ENCODE results near the gene FTCD.
"Not testable (repeated sequence)": the region's sequence is repeated elsewhere in the genome, so short reads cannot be mapped to it uniquely, and the experiment has no call there.

Gene FTCD

DNA sequence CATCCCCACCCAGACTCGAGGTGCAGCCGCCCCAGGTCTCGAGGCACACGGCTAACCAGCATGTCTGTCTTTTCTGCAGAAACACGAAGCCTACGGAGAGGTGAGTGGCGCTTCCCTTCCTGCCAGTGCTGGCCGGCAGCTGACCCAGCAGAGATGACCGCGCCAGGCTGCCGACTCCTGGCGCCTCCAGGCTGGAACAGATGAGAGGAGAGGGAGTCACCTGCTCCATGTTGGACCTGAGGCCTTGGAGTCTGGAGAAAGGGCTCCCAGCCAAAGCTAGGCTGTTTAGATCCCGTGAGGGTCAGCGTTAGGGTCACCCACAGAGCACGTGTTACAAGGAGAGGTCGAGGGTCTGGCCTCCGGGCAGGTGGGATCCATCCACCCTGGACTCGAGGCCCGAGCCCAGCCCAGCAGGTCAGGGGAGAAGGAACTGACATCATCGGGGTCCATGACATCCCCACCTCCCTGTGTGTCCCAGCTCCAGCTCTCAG is 42.6 kb downstream of the FTCD start:
- no peak overlapping the region for H3K27ac Mint-ChIP-seq
- peaks cover 4% of the 10 kb centered on the region for H3K36me3 Mint-ChIP-seq (ENCODE audit: low read depth)
- H3K4me1 Mint-ChIP-seq (ENCODE audit: low read depth): no peaks in the 10 kb centered on the region
- peaks cover 5% of the 10 kb centered on the region for H3K9me3 Mint-ChIP-seq
- H3K27me3 Mint-ChIP-seq: no peaks in the 10 kb centered on the region
- no peak overlapping the region for H3K4me3 Mint-ChIP-seq

- Mint-ChIP-seq H3K27me3 (no peaks in the 10 kb centered on the region), H3K9me3 (peaks cover 8% of the 10 kb centered on the region), H3K4me1 (ENCODE audit: low read depth) (no peaks in the 10 kb centered on the region), H3K27ac (no peak overlapping the region), H3K36me3 (ENCODE audit: low read depth) (peaks cover 8% of the 10 kb centered on the region), H3K4me3 (no peak overlapping the region)
Observed at GRCh38 chr21:46111857-46112724, 43.3 kb downstream of the FTCD start.

GRCh38 chr21:46111193-46111571 is 44.2 kb downstream of the FTCD start:
- Mint-ChIP-seq H3K36me3 (ENCODE audit: low read depth) (peaks cover 10% of the 10 kb centered on the region), H3K4me3 (no peak overlapping the region), H3K4me1 (ENCODE audit: low read depth) (no peaks in the 10 kb centered on the region), H3K9me3 (peaks cover 10% of the 10 kb centered on the region), H3K27me3 (peaks cover under 1% of the 10 kb centered on the region), H3K27ac (no peak overlapping the region)

GRCh38 chr21:46110499-46111192 is 44.7 kb downstream of the FTCD start:
- H3K27ac Mint-ChIP-seq: no peak overlapping the region
- H3K27me3 Mint-ChIP-seq: peaks cover 5% of the 10 kb centered on the region
- no peaks in the 10 kb centered on the region for H3K4me1 Mint-ChIP-seq (ENCODE audit: low read depth)
- no peak overlapping the region for H3K4me3 Mint-ChIP-seq
- H3K9me3 Mint-ChIP-seq: peaks cover 13% of the 10 kb centered on the region
- peaks cover 15% of the 10 kb centered on the region for H3K36me3 Mint-ChIP-seq (ENCODE audit: low read depth)

DNA sequence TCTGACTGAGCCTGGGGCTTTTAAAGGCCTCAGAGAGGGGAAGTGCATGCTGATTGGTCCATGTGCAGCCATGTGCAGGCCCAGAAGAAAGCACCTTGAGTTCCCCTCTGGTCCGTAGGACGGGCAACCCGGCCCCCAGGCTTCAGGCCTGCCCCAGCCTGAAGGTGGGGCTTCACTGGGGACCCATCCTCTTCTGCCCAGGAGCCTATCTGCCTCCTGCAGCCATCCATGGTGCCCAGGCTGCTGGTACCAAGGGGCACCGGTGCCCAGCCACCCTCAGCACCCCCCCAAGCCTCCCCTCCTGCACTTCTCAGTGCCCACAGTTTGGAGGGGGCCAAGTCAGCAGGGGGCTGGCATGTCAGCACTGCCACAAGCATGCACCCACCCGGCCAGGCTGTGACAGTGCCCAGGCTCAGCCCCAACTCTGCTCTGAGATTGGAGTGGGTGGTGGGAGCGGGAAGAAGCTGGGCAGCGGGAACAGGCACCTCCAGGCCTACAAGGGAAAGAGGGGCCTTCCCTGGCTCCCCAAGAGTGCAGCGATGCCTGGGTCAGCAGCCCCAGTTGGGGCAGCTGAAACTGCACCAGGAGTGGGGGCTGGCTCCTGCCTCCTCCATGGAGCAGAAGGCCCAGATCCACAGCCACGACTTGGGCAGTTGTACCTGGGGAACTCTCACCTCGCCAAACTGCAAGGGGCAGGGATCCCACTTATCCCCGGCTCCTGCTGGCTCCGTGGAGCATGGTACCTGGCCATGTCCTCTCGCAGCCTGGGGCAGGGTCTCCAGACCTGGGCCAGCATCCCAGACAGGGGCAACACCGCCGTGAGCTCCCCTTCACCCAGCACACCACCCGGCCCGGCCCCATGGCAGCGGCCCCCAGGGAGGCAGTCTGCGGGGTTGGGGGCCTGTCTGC is 45.8 kb downstream of the FTCD start:
- Mint-ChIP-seq H3K27me3 (peaks cover 5% of the 10 kb centered on the region), H3K4me1 (ENCODE audit: low read depth) (no peaks in the 10 kb centered on the region), H3K36me3 (ENCODE audit: low read depth) (peaks cover 15% of the 10 kb centered on the region), H3K9me3 (peaks cover 13% of the 10 kb centered on the region), H3K27ac (no peak overlapping the region), H3K4me3 (no peak overlapping the region)

DNA sequence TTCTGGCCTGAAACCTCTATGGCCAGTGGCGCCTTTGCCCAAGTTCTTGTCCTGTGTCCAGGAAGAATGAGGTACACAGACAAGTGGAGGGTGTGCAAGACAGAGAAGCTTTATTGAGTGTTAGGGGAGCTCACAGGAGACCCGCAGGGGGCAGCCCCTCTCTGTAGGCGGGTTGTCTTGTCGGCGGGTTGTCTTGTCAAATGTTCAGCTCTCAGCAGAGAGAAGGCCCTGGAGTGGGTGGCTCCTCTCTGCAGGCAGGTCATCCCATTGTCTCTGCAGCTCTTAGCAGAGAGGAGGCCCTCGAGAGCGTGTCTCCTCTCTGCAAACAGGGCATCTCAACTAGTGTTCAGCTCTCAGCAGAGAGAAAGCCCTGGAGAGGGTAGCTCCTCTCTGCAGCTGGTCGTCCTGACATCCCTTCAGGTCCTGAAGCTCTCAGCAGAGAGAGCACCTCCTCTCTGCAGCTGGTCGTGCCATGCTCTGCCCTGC is 46.5 kb downstream of the FTCD start:
- H3K4me1 Mint-ChIP-seq (ENCODE audit: low read depth): peaks cover 6% of the 10 kb centered on the region
- peaks cover 10% of the 10 kb centered on the region for H3K27me3 Mint-ChIP-seq
- H3K36me3 Mint-ChIP-seq (ENCODE audit: low read depth): peaks cover 15% of the 10 kb centered on the region
- no peak overlapping the region for H3K4me3 Mint-ChIP-seq
- H3K27ac Mint-ChIP-seq: no peak overlapping the region
- H3K9me3 Mint-ChIP-seq: peaks cover 20% of the 10 kb centered on the region

GRCh38 chr21:46107376-46107775 is 48.0 kb downstream of the FTCD start:
- H3K4me1 Mint-ChIP-seq (ENCODE audit: low read depth); H3K4me3 Mint-ChIP-seq; H3K27ac Mint-ChIP-seq: not testable (repeated sequence)
- H3K27me3 Mint-ChIP-seq: peaks cover 15% of the 10 kb centered on the region
- peaks cover 32% of the 10 kb centered on the region for H3K9me3 Mint-ChIP-seq
- H3K36me3 Mint-ChIP-seq (ENCODE audit: low read depth): peaks cover 17% of the 10 kb centered on the region

GRCh38 chr21:46104104-46104503 is 51.3 kb downstream of the FTCD start:
- Mint-ChIP-seq H3K36me3 (ENCODE audit: low read depth) (peaks cover 26% of the 10 kb centered on the region), H3K9me3 (peaks cover 36% of the 10 kb centered on the region), H3K4me1 (ENCODE audit: low read depth) (peaks cover 21% of the 10 kb centered on the region), H3K4me3 (no peak overlapping the region), H3K27me3 (peaks cover 37% of the 10 kb centered on the region), H3K27ac (no peak overlapping the region)

DNA sequence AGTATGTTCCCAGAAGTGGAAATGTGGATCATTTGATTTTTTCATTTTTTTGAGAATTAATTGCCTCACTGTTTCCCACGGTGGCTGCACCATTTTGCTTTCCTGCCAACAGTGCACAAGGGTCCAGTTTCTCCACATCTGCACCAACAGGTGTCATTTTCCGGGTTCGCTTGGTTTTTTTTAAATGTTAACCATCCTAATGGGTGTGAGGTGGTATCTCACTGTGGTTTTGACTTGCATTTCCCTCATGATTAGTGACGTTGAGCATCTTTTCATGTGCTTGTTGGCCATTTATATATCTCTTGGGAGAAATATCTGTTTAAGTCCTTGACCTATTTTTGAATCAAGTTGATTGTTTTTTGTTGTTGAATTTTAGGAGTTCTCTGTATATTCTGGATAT is 54.5 kb downstream of the FTCD start:
- no peak overlapping the region for H3K4me3 Mint-ChIP-seq
- H3K27ac Mint-ChIP-seq: no peak overlapping the region
- peaks cover 27% of the 10 kb centered on the region for H3K4me1 Mint-ChIP-seq (ENCODE audit: low read depth)
- H3K9me3 Mint-ChIP-seq: peaks cover 25% of the 10 kb centered on the region
- peaks cover 38% of the 10 kb centered on the region for H3K27me3 Mint-ChIP-seq
- H3K36me3 Mint-ChIP-seq (ENCODE audit: low read depth): peaks cover 17% of the 10 kb centered on the region

DNA sequence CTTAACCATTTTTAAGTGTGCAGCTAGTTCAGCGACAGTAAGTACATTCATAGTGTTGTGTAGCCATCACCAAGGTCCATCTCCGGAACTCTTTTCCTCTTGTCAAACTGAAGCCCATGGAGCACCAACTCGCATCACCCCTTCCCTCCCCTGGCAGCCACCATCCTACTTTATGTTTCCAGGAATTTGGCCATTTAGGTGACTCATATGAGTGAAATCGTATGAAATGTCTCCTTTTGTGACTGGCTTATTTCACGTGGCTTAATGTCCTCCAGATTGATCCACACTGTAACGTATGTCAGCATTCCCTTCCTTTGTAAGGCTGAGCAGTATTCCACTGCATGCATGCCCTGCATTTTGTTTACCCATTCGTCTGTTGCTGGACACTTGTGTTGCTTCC is 55.0 kb downstream of the FTCD start:
- Mint-ChIP-seq H3K9me3 (peaks cover 23% of the 10 kb centered on the region), H3K36me3 (ENCODE audit: low read depth) (peaks cover 15% of the 10 kb centered on the region), H3K27me3 (peaks cover 36% of the 10 kb centered on the region), H3K4me1 (ENCODE audit: low read depth) (peaks cover 27% of the 10 kb centered on the region), H3K4me3 (no peak overlapping the region), H3K27ac (no peak overlapping the region)

- Mint-ChIP-seq H3K36me3 (ENCODE audit: low read depth) (peaks cover 15% of the 10 kb centered on the region), H3K4me1 (ENCODE audit: low read depth) (peaks cover 27% of the 10 kb centered on the region), H3K9me3 (peaks cover 23% of the 10 kb centered on the region), H3K27me3 (peaks cover 36% of the 10 kb centered on the region), H3K4me3 (peak overlapping the region; percentile 35), H3K27ac (no peak overlapping the region)
Observed at GRCh38 chr21:46100020-46100419, 55.4 kb downstream of the FTCD start.

GRCh38 chr21:46099476-46099875 is 55.9 kb downstream of the FTCD start:
- Mint-ChIP-seq H3K9me3 (peaks cover 22% of the 10 kb centered on the region), H3K27me3 (peaks cover 36% of the 10 kb centered on the region), H3K4me3 (no peak overlapping the region), H3K4me1 (ENCODE audit: low read depth) (peaks cover 27% of the 10 kb centered on the region), H3K36me3 (ENCODE audit: low read depth) (peaks cover 15% of the 10 kb centered on the region), H3K27ac (no peak overlapping the region)

DNA sequence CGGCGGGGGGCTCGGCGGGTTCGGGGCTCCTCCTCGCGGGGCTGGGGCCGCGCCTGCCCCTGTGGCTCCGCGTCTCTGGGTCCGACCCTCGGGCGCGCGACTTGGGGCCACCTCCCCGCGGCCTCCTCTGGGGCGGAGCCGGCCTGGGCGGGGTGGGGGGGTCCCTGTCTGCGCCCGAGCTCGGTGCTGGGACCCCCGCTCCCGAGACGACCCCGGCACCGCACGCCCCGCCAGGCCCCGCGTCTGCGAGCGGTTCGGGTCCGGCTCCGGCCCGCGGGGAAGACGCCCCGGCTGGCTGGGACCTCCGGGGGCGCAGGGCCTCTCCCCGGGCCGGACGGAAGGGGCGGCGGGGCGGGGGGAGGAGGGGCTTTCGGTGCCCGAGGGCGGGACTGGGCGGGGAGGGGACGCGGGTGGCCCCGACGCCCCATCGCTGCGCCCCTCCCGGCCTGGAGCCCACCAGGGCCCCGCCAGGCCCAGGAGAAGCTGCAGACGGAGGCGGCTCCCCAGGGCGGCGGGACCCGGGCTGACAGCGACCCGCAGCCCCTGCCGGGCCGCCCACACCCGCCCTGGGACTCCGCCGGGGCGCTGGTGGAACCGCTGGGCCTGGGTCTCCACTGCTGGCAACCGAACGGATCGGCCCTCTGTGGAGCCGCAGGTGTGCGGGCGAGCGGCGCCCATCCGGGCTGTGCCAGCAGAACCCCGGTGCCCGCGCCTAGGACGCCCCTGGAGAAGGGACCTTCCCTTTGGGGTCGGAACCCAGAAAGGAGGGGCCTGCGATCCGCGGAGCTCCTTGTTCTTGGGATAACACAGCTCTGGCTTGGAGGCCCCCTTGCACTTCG is 56.9 kb downstream of the FTCD start:
- H3K4me1 Mint-ChIP-seq (ENCODE audit: low read depth): peaks cover 18% of the 10 kb centered on the region
- peaks cover 13% of the 10 kb centered on the region for H3K9me3 Mint-ChIP-seq
- peak overlapping the region; percentile 72 for H3K4me3 Mint-ChIP-seq
- no peak overlapping the region for H3K27ac Mint-ChIP-seq
- peaks cover 15% of the 10 kb centered on the region for H3K36me3 Mint-ChIP-seq (ENCODE audit: low read depth)
- H3K27me3 Mint-ChIP-seq: peaks cover 31% of the 10 kb centered on the region
